ENCODE data around the gene MC1R. TPM values are rescaled to one million over a fixed set of nuclear protein-coding genes. Genes with fewer than 3 reads are reported as not detected.

Gene MC1R
- total and polyA plus RNA-seq, 2 of the 4 experiments (the other 2 are of a cell fraction), result 3.8 to 9.5 TPM

GRCh38 chr16:89880477-89881367, 37.9 kb upstream of the MC1R start:
- BruUV-seq (replicated peaks), result no TSS peak
- Histone ChIP-seq H3K18ac (ENCODE audit: low read depth, low read length) (no peak overlapping the region), H3K4me1 (ENCODE audit: control insufficient read depth, insufficient read depth, low read length) (peaks cover 2% of the 10 kb centered on the region; the same call in 1 of the 2 replicates), H4K8ac (ENCODE audit: low read depth in 2 of 2, low read length in 2 of 2) (no peak overlapping the region), H2AFZ (replicated peaks; ENCODE audit: low read length, poor library complexity) (no peak overlapping the region), H2BK20ac (ENCODE audit: low read depth, low read length) (no peak overlapping the region), H3K9me1 (ENCODE audit: insufficient read depth, low read length) (peaks cover 12% of the 10 kb centered on the region; the same call in 1 of the 2 replicates), H3K27me3 (ENCODE audit: control insufficient read depth, insufficient read depth, low read length) (no peaks in the 10 kb centered on the region), H3K56ac (ENCODE audit: extremely low read depth, insufficient read depth, low read length) (no peak overlapping the region), H4K91ac (ENCODE audit: insufficient read depth, low read depth, low read length) (no peak overlapping the region), H3K4me3 (ENCODE audit: insufficient read depth, low read depth, low read length) (no peak overlapping the region), H2AK9ac (replicated peaks; ENCODE audit: low read depth, low read length, poor library complexity) (no peak overlapping the region), H2AK5ac (ENCODE audit: low read depth, low read length) (no peak overlapping the region), H4K5ac (ENCODE audit: low read depth, low read length) (no peak overlapping the region), H3K4ac (ENCODE audit: low read depth, low read length) (no peak overlapping the region), H2BK5ac (ENCODE audit: low read depth, low read length, poor library complexity, severe bottlenecking) (no peak overlapping the region), H3K9me3 (ENCODE audit: control insufficient read depth, insufficient read depth, low read length) (no peaks in the 10 kb centered on the region), H3K14ac (replicated peaks; ENCODE audit: low read depth, low read length) (no peak overlapping the region), H3K36me3 (ENCODE audit: control insufficient read depth, insufficient read depth, low read length) (peaks cover 49% of the 10 kb centered on the region), H2BK15ac (ENCODE audit: low read depth, low read length) (no peak overlapping the region), H3K23ac (ENCODE audit: low read depth, low read length) (no peak overlapping the region), H3K4me2 (ENCODE audit: low read depth, low read length) (no peak overlapping the region), H3K9ac (ENCODE audit: low read depth, low read length) (no peak overlapping the region), H2BK120ac (ENCODE audit: low read depth, low read length) (no peak overlapping the region), H4K20me1 (ENCODE audit: insufficient read depth, low read length) (peaks cover 91% of the 10 kb centered on the region), H3K79me1 (ENCODE audit: low read depth in 1 of 2, low read length in 2 of 2) (peaks cover 40 to 69% of the 10 kb centered on the region in 2 experiments), H3K27ac (ENCODE audit: insufficient read depth, low read length) (no peak overlapping the region)
- dilution Hi-C loops (cut with HindIII; ENCODE audit: low sequenced_read_pairs, unreplicated experiment), result no loop called here
- WGBS, 2 experiments (ENCODE audit: extremely low coverage in 2 of 2, insufficient read length in 1 of 2), result 78% methylated on average over 10 of the region's 18 CpGs; no CpG with 5 or more reads in 1 of the 2 experiments
- in situ Hi-C loops (cut with MboI; ENCODE audit: low sequenced_read_pairs), result no loop called here
- DNase-seq, result no peak
- POLR2A ChIA-PET (ENCODE audit: unreplicated experiment), result no interaction called here
- intact Hi-C loops (cut with micrococcal nuclease), result no loop called here
- CTCF ChIA-PET, result interaction anchor here (0.7 kb wide), 1 partner anchor 51 kb away, joined by 3 read pairs; no protein-coding TSS in a partner anchor
- ATAC-seq (ENCODE audit: low read depth), result no peak
- TF ChIP-seq POLR2A (IDR thresholded peaks at IDR 0.05; ENCODE audit: low read depth, low read length), result no peak

All from IMR-90 (cell line).